OCI-M1 (cell line): Measurements from ENCODE around the gene PIK3C2A.
"Not testable (repeated sequence)": the region's sequence is repeated elsewhere in the genome, so short reads cannot be mapped to it uniquely, and the experiment has no call there.

Source experiments
- DNase-seq: peaks from one replicate; lab custom pipeline; 2025; lab: John Stamatoyannopoulos, UW

Gene PIK3C2A

GRCh38 chr11:17207317-17208256, at the start of gene PIK3C2A:
TSS of gene PIK3C2A (minus strand) at chr11:17207986. CDS start at chr11:17169741, 38,245 bp downstream.
- peak; percentile 96 for DNase-seq

- peak; percentile 32 for DNase-seq
These were observed 49.4 kb upstream of the PIK3C2A start for GRCh38 chr11:17257196-17257595.

- DNase-seq = no peak
These were observed 48.7 kb upstream of the PIK3C2A start for GRCh38 chr11:17256512-17256911.

- DNase-seq = no peak
These were observed 44.9 kb upstream of the PIK3C2A start for GRCh38 chr11:17252704-17253103.

GRCh38 chr11:17250561-17251350, 43.0 kb upstream of the PIK3C2A start:
- DNase-seq = no peak

- no peak for DNase-seq
These were observed 36.3 kb upstream of the PIK3C2A start for GRCh38 chr11:17244046-17244445.

GRCh38 chr11:17242954-17243353, 35.2 kb upstream of the PIK3C2A start:
- not testable (repeated sequence) for DNase-seq

- DNase-seq = no peak
These were observed 33.0 kb upstream of the PIK3C2A start for GRCh38 chr11:17240780-17241179.

- not testable (repeated sequence) for DNase-seq
These were observed 32.1 kb upstream of the PIK3C2A start for GRCh38 chr11:17239927-17240326.

- no peak for DNase-seq
These were observed 30.6 kb upstream of the PIK3C2A start for GRCh38 chr11:17238377-17238776.

- DNase-seq = no peak
These were observed 25.3 kb upstream of the PIK3C2A start for GRCh38 chr11:17233101-17233500.

GRCh38 chr11:17230867-17231851, 23.4 kb upstream of the PIK3C2A start:
- DNase-seq = peak; percentile 68

GRCh38 chr11:17229481-17230152, 21.8 kb upstream of the PIK3C2A start:
- DNase-seq = no peak

- DNase-seq = not testable (repeated sequence)
These were observed 20.6 kb upstream of the PIK3C2A start for GRCh38 chr11:17228186-17228925.

- DNase-seq = no peak
These were observed 16.9 kb upstream of the PIK3C2A start for GRCh38 chr11:17224727-17225126.

GRCh38 chr11:17221968-17222367, 14.2 kb upstream of the PIK3C2A start:
- peak; percentile 65 for DNase-seq

- DNase-seq = no peak
These were observed 11.2 kb upstream of the PIK3C2A start for GRCh38 chr11:17219016-17219415.

GRCh38 chr11:17218403-17218802, 10.6 kb upstream of the PIK3C2A start:
- DNase-seq = no peak

- no peak for DNase-seq
These were observed 9.6 kb upstream of the PIK3C2A start for GRCh38 chr11:17217401-17217800.

GRCh38 chr11:17214338-17214737, 6.6 kb upstream of the PIK3C2A start:
- no peak for DNase-seq
